PC-9 (cell line): Measurements from ENCODE around the gene USP17L25.
"Not testable (repeated sequence)": the region's sequence is repeated elsewhere in the genome, so short reads cannot be mapped to it uniquely, and the experiment has no call there.

ENCODE experiments used
- CTCF ChIP-seq: fragments of 200-600 bp; sonication (generic); conservative IDR thresholded peaks from 2 replicates; pipeline ENCODE4 v1.6.1; 2017; ENCODE audit warnings: mixed run types, antibody characterized with exemption, mild to moderate bottlenecking, moderate library complexity
- EZH2 ChIP-seq: fragments of 200-600 bp; sonication (generic); IDR thresholded peaks from 2 replicates; pipeline ENCODE4 v1.8.0; 2017; ENCODE audit warnings: antibody characterized with exemption, low read depth

GRCh38 chr4:9362829-9363228 is 33.1 kb downstream of the USP17L25 start, which contains the start of gene USP17L30:
- not testable (repeated sequence) for TF ChIP-seq CTCF, EZH2
